KMS-11 (cell line): ENCODE measurements around the gene BATF3.
"Not testable (repeated sequence)": the region's sequence is repeated elsewhere in the genome, so short reads cannot be mapped to it uniquely, and the experiment has no call there.

Source experiments
- H2AFZ ChIP-seq: fragments of 200-600 bp; sonication (generic); 2 replicates; pipeline ENCODE4 v1.6.1; 2016; ENCODE audit warnings: antibody characterized with exemption, mixed run types, low read depth
- H3K27ac ChIP-seq: fragments of 200-600 bp; sonication (generic); 2 replicates; pipeline ENCODE4 v1.6.1; 2016; ENCODE audit warnings: mild to moderate bottlenecking, mixed run types
- H3K27me3 ChIP-seq: fragments of 200-600 bp; sonication (generic); 2 replicates; pipeline ENCODE4 v1.6.1; 2017; ENCODE audit warnings: mild to moderate bottlenecking, low read depth, mixed run types, moderate library complexity; ENCODE audit not compliant: insufficient read depth
- H3K36me3 ChIP-seq: fragments of 200-600 bp; sonication (generic); 2 replicates; pipeline ENCODE4 v1.6.1; 2017; ENCODE audit warnings: mild to moderate bottlenecking, mixed run types; ENCODE audit not compliant: insufficient read depth
- H3K4me1 ChIP-seq: fragments of 200-600 bp; sonication (generic); 2 replicates; pipeline ENCODE4 v1.6.1; 2016; ENCODE audit warnings: mild to moderate bottlenecking, low read depth, mixed run types; ENCODE audit not compliant: poor library complexity, severe bottlenecking
- H3K4me2 ChIP-seq: fragments of 200-600 bp; sonication (generic); 2 replicates; pipeline ENCODE4 v1.7.0; 2016; ENCODE audit warnings: mild to moderate bottlenecking, mixed run types
- H3K4me3 ChIP-seq: fragments of 200-600 bp; sonication (generic); IDR thresholded peaks from 2 replicates; pipeline ENCODE4 v1.6.1; 2017; ENCODE audit warnings: low read depth, low read length, mixed read lengths; ENCODE audit not compliant: insufficient read depth
- H3K79me2 ChIP-seq: fragments of 200-600 bp; sonication (generic); 2 replicates; pipeline ENCODE4 v1.6.1; 2016; ENCODE audit warnings: low read depth, mixed run types; ENCODE audit not compliant: insufficient read depth
- H3K9ac ChIP-seq: fragments of 200-600 bp; sonication (generic); 2 replicates; pipeline ENCODE4 v1.6.1; 2016; ENCODE audit warnings: mild to moderate bottlenecking, mixed run types
- H4K20me1 ChIP-seq: fragments of 200-600 bp; sonication (generic); 2 replicates; pipeline ENCODE4 v1.6.1; 2016; ENCODE audit warnings: mild to moderate bottlenecking, mixed run types; ENCODE audit not compliant: insufficient read depth
- TF ChIP-seq, protein P1 (sequence below): fragments of 200-600 bp; sonication (generic); conservative IDR thresholded peaks from 2 replicates; pipeline ENCODE4 v1.6.1; 2017; ENCODE audit warnings: low read depth, mild to moderate bottlenecking, antibody characterized with exemption, low read length, moderate library complexity, mixed read lengths

Gene BATF3

DNA sequence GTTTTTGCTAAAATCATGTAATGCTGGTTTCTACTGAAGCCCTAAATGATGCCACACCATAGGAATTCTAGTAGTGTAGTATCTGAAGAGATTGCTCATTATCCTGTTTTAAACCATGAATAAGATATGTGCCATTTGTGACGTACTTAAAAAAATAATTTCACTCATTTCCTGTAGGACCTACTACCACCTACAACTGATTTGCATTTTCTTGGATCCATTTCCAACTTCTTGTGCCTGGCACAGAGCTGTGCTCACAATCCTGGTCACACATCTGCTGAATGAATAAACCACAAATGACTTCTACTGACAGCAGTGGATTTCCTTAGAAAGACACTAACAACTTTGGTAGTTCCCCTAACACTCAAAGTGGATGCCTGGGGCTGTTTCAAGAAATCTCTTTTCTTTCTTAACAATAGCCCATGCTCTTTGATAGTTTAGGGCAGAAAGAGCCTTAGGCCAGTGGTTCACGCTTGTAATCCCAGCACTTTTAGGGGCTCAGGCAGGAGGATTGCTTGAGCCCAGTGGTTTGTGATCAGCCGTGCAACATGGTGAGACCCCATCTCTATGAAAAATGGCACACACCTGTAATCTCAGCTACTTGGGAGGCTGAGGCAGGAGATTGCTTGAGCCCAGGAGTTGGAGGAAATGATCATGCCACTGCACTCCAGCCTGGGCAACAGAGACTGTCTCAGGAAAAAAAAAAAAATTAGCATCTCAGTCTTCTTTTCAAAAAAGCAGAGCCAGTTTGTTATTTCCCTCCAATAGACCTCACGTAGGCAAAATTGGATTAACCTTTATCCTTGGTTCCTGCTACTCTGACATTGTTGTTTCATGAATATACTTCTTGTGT lies 13.0 kb upstream of the BATF3 start:
- H3K9ac ChIP-seq: no peak overlapping the region
- H3K27ac ChIP-seq: no peak overlapping the region
- no peaks in the 10 kb centered on the region for H4K20me1 ChIP-seq
- no peaks in the 10 kb centered on the region for H3K79me2 ChIP-seq
- H3K4me2 ChIP-seq: no peak overlapping the region
- no peak overlapping the region for H3K4me3 ChIP-seq
- H3K27me3 ChIP-seq: no peaks in the 10 kb centered on the region
- H3K4me1 ChIP-seq: no peaks in the 10 kb centered on the region
- H2AFZ ChIP-seq: no peak overlapping the region
- H3K36me3 ChIP-seq: no peaks in the 10 kb centered on the region
- TF ChIP-seq, protein P1, sequence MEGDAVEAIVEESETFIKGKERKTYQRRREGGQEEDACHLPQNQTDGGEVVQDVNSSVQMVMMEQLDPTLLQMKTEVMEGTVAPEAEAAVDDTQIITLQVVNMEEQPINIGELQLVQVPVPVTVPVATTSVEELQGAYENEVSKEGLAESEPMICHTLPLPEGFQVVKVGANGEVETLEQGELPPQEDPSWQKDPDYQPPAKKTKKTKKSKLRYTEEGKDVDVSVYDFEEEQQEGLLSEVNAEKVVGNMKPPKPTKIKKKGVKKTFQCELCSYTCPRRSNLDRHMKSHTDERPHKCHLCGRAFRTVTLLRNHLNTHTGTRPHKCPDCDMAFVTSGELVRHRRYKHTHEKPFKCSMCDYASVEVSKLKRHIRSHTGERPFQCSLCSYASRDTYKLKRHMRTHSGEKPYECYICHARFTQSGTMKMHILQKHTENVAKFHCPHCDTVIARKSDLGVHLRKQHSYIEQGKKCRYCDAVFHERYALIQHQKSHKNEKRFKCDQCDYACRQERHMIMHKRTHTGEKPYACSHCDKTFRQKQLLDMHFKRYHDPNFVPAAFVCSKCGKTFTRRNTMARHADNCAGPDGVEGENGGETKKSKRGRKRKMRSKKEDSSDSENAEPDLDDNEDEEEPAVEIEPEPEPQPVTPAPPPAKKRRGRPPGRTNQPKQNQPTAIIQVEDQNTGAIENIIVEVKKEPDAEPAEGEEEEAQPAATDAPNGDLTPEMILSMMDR: no peak

DNA sequence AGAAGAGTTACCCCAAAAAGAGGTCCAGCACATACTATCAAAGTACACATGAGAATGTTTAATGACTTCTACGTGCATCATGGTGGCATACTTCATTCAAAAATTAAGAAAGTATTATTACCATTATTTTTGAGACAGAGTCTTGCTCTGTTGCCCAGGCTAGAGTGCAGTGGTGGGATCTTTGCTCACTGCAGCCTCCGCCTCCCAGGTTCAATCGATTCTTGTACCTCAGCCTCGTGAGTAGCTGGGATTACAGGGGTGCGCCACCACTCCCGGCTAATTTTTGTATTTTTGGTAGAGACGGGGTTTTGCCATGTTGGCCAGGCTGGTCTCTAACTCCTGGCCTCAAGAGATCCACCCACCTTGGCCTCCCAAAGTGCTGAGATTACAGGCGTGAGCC lies 12.3 kb upstream of the BATF3 start:
- H3K36me3 ChIP-seq, H3K4me1 ChIP-seq, H3K9ac ChIP-seq, H3K79me2 ChIP-seq, H3K27me3 ChIP-seq, H3K4me2 ChIP-seq, H2AFZ ChIP-seq, H4K20me1 ChIP-seq, H3K27ac ChIP-seq, H3K4me3 ChIP-seq: not testable (repeated sequence)

DNA sequence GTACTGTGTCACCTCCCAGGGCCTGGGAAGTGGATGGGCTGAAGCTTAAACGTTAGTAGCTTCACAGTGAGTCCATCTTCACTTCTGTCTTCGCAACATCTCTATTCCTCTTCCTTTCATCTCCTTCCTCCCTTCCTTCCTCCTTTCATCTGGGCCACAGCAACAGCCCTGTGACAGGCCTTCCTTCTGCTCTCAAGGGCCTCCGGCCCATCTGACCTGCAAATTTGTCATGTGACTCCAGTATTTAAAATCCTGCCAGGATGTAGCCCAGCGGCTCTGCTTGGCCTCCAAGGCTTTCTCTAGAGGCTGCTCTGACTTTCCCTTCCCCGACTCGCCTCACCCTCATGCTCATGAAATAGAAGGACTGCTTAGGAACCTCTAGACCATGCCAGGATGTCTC lies 10.9 kb upstream of the BATF3 start:
- H3K27me3 ChIP-seq: no peaks in the 10 kb centered on the region
- H3K27ac ChIP-seq: no peak overlapping the region
- no peaks in the 10 kb centered on the region for H4K20me1 ChIP-seq
- H3K36me3 ChIP-seq: no peaks in the 10 kb centered on the region
- TF ChIP-seq, protein P1: no peak
- no peaks in the 10 kb centered on the region for H3K4me1 ChIP-seq
- no peak overlapping the region for H3K4me2 ChIP-seq
- no peak overlapping the region for H3K4me3 ChIP-seq
- no peak overlapping the region for H2AFZ ChIP-seq
- H3K9ac ChIP-seq: no peak overlapping the region
- H3K79me2 ChIP-seq: no peaks in the 10 kb centered on the region

DNA sequence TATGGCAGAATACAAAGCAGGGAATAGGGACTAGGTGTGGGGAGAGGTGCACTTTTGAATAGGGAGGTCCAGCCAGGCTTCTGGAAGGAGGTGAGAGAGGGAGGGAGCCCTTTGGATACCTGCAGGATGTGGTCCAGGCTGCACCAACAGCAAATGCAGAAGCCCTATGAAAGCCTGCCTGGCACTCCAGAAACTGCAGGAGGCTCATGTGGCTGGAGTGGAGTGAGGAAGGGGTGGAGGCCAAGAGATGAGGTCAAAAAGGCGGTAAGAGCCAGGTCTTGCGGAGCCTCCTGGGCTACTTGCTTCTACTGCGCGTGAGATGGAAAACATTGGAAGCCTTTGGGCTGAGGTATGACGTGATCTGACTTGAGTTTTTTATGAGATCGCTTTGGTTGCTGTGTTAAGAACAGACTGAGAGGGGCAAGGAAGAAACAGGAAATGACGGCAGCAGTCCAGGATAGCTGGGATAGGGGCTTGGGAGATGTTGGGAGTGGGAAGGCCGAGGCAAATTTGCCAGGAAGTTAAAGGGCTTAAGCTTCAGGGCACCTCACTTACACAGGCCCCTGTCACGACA lies 4.4 kb upstream of the BATF3 start:
- TF ChIP-seq, protein P1: no peak
- Histone ChIP-seq H3K4me2 (no peak overlapping the region), H2AFZ (no peak overlapping the region), H3K9ac (no peak overlapping the region), H3K27ac (no peak overlapping the region), H3K4me1 (no peaks in the 10 kb centered on the region), H3K27me3 (no peaks in the 10 kb centered on the region), H3K36me3 (no peaks in the 10 kb centered on the region), H4K20me1 (no peaks in the 10 kb centered on the region), H3K79me2 (no peaks in the 10 kb centered on the region), H3K4me3 (no peak overlapping the region)

DNA sequence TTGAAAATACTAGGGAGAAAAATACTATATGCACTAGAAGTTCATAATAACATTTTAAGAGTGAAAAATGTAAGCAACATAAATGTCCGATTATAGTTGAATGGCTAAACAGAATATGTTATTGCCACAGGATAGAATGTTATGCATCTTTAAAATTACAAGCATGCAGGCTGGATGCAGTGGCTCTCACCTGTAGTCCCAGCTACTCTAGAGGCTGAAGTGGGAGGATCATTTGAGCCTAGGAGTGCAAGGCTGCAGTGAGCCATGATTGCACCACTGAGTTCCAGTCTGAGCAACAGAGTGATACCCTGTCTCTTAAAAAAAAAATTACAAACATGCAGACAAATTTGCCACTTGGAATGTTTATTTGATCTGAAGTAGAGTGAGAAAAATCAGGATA lies 3.0 kb upstream of the BATF3 start:
- H3K4me1 ChIP-seq: peaks cover 11% of the 10 kb centered on the region
- no peaks in the 10 kb centered on the region for H3K36me3 ChIP-seq
- H3K9ac ChIP-seq: no peak overlapping the region
- H3K79me2 ChIP-seq: no peaks in the 10 kb centered on the region
- TF ChIP-seq, protein P1: no peak
- H2AFZ ChIP-seq: no peak overlapping the region
- no peak overlapping the region for H3K4me2 ChIP-seq
- H4K20me1 ChIP-seq: no peaks in the 10 kb centered on the region
- no peak overlapping the region for H3K27ac ChIP-seq
- no peak overlapping the region for H3K4me3 ChIP-seq
- no peaks in the 10 kb centered on the region for H3K27me3 ChIP-seq
